IMR-90 (cell line): Measurements from ENCODE around the gene MZF1.

Experiments
- BHLHE40 ChIP-seq: fragments of 150-350 bp; IDR thresholded peaks from 2 replicates; pipeline ENCODE4 v1.6.1; 2016; ENCODE audit warnings: mild to moderate bottlenecking, low read depth, low read length
- CEBPB ChIP-seq: IDR thresholded peaks from 2 replicates; pipeline ENCODE4 v1.6.1; 2012; ENCODE audit warnings: low read depth, low read length, improper control_type of control experiment
- CHD1 ChIP-seq: IDR thresholded peaks from 2 replicates; pipeline ENCODE4 v1.6.1; 2012; ENCODE audit warnings: low read depth, low read length, improper control_type of control experiment
- ELK1 ChIP-seq: fragments of 150-350 bp; IDR thresholded peaks from 2 replicates; pipeline ENCODE4 v1.6.1; 2016; ENCODE audit warnings: low read depth, mild to moderate bottlenecking, low read length, moderate library complexity, borderline replicate concordance
- FOS ChIP-seq: fragments of 150-350 bp; IDR thresholded peaks from 2 replicates; pipeline ENCODE4 v1.6.1; 2016; ENCODE audit warnings: low read depth, low read length
- MAFK ChIP-seq: IDR thresholded peaks from 2 replicates; pipeline ENCODE4 v1.6.1; 2012; ENCODE audit warnings: low read depth, low read length, improper control_type of control experiment
- MXI1 ChIP-seq: IDR thresholded peaks from 2 replicates; pipeline ENCODE4 v1.6.1; 2012; ENCODE audit warnings: low read depth, mild to moderate bottlenecking, low read length, moderate library complexity, borderline replicate concordance
- POLR2A ChIP-seq: IDR thresholded peaks from 2 replicates; pipeline ENCODE4 v1.6.1; 2012; ENCODE audit warnings: mild to moderate bottlenecking, low read depth, low read length
- RAD21 ChIP-seq: IDR thresholded peaks from 2 replicates; pipeline ENCODE4 v1.6.1; 2012; ENCODE audit warnings: low read length, improper control_type of control experiment
- RCOR1 ChIP-seq: IDR thresholded peaks from 2 replicates; pipeline ENCODE4 v1.6.1; 2012; ENCODE audit warnings: mild to moderate bottlenecking, low read length, improper control_type of control experiment; ENCODE audit not compliant: insufficient replicate concordance
- RFX5 ChIP-seq: IDR thresholded peaks from 2 replicates; pipeline ENCODE4 v1.8.0; 2012; ENCODE audit warnings: low read depth, mild to moderate bottlenecking, low read length, moderate library complexity
- SMC3 ChIP-seq: fragments of 150-350 bp; IDR thresholded peaks from 2 replicates; pipeline ENCODE4 v1.6.1; 2016; ENCODE audit warnings: low read depth, mild to moderate bottlenecking, antibody characterized with exemption, low read length, moderate library complexity
- USF2 ChIP-seq: fragments of 150-350 bp; IDR thresholded peaks from 2 replicates; pipeline ENCODE4 v1.6.1; 2017; ENCODE audit warnings: mild to moderate bottlenecking, antibody characterized with exemption, low read length, low read depth
- TF ChIP-seq, protein P1 (sequence below): conservative IDR thresholded peaks from 2 replicates; pipeline ENCODE4 v1.5.1; 2012; ENCODE audit warnings: mild to moderate bottlenecking, low read depth, low read length, improper control_type of control experiment

DNA sequence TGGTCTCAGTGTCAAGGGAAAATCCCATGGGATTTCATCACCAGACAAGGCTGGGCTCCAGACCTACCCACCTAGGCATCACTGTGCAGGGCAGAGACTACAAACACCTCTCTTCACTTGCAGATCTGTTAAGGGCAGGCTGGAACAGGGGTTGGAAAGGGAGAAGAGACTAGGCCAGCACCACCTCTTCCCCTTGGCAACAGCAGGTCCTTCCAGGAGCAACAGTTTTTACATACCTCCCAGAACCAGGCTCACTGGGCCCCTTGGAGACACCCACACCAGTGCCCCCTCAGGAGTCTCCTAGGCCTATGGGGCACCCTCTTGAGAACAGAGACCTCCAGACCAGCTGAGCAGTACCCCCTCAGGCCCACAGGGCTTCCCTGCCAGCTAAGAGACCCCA is 12.2 kb downstream of the MZF1 start:
- TF ChIP-seq, protein P1, sequence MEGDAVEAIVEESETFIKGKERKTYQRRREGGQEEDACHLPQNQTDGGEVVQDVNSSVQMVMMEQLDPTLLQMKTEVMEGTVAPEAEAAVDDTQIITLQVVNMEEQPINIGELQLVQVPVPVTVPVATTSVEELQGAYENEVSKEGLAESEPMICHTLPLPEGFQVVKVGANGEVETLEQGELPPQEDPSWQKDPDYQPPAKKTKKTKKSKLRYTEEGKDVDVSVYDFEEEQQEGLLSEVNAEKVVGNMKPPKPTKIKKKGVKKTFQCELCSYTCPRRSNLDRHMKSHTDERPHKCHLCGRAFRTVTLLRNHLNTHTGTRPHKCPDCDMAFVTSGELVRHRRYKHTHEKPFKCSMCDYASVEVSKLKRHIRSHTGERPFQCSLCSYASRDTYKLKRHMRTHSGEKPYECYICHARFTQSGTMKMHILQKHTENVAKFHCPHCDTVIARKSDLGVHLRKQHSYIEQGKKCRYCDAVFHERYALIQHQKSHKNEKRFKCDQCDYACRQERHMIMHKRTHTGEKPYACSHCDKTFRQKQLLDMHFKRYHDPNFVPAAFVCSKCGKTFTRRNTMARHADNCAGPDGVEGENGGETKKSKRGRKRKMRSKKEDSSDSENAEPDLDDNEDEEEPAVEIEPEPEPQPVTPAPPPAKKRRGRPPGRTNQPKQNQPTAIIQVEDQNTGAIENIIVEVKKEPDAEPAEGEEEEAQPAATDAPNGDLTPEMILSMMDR, result no peak
- TF ChIP-seq POLR2A (no peak), SMC3 (no peak), ELK1 (no peak), BHLHE40 (no peak), MAFK (no peak), MXI1 (no peak), RCOR1 (no peak), RAD21 (no peak), RFX5 (no peak), CHD1 (no peak), USF2 (no peak), CEBPB (no peak), FOS (no peak)
